Stimulated activated memory B cell treated with anti-CD40 and anti-IgM and Interleukin-4, amounts not matched to agents 10 μg/mL and 1 μg/mL and 100 μg/mL, for 72 hours (primary cell): ENCODE results near the gene HEATR5A.
"Not testable (repeated sequence)": the region's sequence is repeated elsewhere in the genome, so short reads cannot be mapped to it uniquely, and the experiment has no call there.

Experiments used
- ATAC-seq: fragments of 150-1000 bp; cut with Tn5 transposase; 2 replicates; pipeline ENCODE4 v1.10.0; 2021
- H3K27ac Mint-ChIP-seq: one replicate; pipeline ENCODE4 v1.8.0; 2022; ENCODE audit warnings: mild to moderate bottlenecking, mixed read lengths
- H3K27me3 Mint-ChIP-seq: one replicate; pipeline ENCODE4 v1.8.0; 2022; ENCODE audit warnings: mixed read lengths
- H3K36me3 Mint-ChIP-seq: one replicate; pipeline ENCODE4 v1.8.0; 2022; ENCODE audit warnings: mixed read lengths
- H3K4me1 Mint-ChIP-seq: one replicate; pipeline ENCODE4 v1.8.0; 2022; ENCODE audit warnings: mixed read lengths
- H3K4me3 Mint-ChIP-seq: one replicate; pipeline ENCODE4 v1.8.0; 2022; ENCODE audit warnings: mild to moderate bottlenecking, moderate library complexity, mixed read lengths
- H3K9me3 Mint-ChIP-seq: one replicate; pipeline ENCODE4 v1.8.0; 2022; ENCODE audit warnings: mixed read lengths

The HEATR5A gene

DNA sequence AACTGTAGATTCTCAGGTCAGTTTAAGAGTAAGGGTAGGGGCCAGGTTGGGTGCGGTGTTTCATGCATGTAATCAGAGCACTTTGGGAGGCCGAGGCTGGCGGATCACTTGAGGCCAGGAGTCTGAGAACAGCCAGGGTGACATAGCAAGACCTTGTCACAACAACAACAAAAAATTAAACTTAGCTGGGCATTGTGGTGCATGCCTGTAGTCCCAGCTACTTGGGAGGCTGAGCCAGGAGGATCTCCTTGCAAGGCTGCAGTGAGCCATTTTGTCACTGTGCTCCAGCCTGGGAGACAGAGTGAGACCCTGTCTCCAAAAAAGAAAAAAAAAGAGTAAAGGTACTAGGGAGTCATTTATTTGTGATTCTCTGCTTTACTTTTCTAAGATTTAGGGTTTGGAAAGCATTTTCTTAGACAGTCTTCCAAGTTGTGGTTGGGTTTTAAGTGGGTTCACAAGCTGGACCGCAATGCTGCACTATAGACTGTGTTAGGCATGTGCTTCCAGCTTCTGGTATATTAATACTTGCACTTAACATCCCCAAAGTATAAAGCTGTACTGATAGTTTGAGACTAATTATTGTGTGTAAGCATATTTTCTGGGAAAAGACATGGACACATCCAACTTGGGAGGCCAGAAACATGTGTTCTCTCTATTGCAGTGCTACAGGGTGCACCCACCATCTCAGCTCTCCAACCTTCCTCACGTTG lies 163.7 kb downstream of the HEATR5A start:
- Mint-ChIP-seq H3K4me3 (no peak overlapping the region), H3K4me1 (peaks cover 11% of the 10 kb centered on the region), H3K27me3 (no peaks in the 10 kb centered on the region), H3K9me3 (no peaks in the 10 kb centered on the region), H3K27ac (no peak overlapping the region), H3K36me3 (no peaks in the 10 kb centered on the region)
- ATAC-seq, result no peak

DNA sequence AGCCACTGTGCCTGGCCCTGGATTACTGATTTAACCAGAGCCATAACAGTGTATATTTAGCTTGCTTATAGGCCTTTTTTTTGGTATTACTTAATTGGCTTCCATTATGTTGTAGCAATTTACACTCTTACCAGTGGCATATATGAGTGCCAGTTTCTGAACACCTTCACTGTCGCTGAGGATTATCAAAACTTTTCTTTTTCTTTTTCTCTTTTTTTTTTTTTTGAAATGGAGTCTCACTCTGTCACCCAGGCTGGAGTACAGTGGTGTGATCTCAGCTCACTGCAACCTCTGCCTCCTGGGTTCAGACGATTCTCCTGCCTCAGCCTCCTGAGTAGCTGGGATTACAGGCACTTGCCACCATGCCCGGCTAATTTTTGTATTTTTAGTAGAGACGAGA lies 164.4 kb downstream of the HEATR5A start:
- H3K36me3 Mint-ChIP-seq, H3K27ac Mint-ChIP-seq, ATAC-seq, H3K4me3 Mint-ChIP-seq, H3K9me3 Mint-ChIP-seq, H3K27me3 Mint-ChIP-seq, H3K4me1 Mint-ChIP-seq: not testable (repeated sequence)

DNA sequence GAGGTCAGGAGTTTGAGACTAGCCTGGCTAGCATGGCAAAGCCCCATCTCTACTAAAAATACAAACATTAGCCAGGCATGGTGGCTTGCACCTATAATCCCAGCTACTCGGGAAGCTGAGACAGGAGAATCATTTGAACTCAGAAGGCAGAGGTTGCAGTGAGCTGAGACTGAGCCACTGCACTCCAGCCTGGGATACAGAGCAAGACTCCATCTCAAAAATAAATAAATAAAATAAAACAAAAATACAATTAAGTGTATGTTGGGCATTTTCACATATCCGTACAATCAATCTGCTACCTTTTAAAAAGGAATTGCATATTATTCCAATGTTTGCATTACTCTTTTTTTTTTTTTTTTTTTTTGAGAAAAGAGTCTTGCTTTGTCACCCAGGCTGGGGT lies 165.1 kb downstream of the HEATR5A start:
- H3K4me1 Mint-ChIP-seq, result peaks cover 6% of the 10 kb centered on the region
- no peak overlapping the region for H3K4me3 Mint-ChIP-seq
- H3K9me3 Mint-ChIP-seq, result no peaks in the 10 kb centered on the region
- no peaks in the 10 kb centered on the region for H3K27me3 Mint-ChIP-seq
- no peak for ATAC-seq
- no peaks in the 10 kb centered on the region for H3K36me3 Mint-ChIP-seq
- no peak overlapping the region for H3K27ac Mint-ChIP-seq

DNA sequence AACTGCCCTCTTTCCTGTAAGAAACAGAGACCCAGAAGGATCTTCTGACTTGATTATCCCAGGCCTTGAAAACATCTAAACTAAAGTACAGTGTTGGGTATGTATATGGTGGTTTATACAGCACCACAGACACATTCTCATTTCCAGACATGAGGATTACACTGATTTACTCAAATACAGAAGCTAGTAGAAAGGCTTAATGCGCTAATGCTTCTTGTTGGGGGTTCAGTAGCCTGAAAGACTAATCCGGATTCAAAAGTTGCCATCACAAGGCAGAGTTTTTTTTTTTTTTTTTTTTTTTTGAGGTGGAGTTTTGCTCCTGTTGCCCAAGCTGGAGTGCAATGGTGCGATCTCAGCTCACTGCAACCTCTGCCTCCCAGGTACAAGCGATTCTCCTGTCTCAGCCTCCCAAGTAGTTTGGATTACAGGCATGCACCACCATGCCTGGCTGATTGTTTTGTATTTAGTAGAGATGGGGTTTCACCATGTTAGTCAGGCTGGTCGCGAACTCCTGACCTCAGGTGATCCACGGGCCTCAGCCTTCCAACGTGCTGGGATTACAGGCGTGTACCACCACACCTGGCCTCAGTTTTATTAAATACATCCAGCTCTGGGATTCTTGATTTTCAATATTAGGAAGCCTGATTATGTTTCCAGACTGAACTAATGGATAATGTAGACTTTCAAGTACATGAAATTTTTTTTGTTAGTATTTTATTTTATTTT lies 166.4 kb downstream of the HEATR5A start:
- Mint-ChIP-seq H3K27me3 (no peaks in the 10 kb centered on the region), H3K27ac (no peak overlapping the region), H3K9me3 (no peaks in the 10 kb centered on the region), H3K4me3 (no peak overlapping the region), H3K36me3 (no peaks in the 10 kb centered on the region), H3K4me1 (peaks cover 6% of the 10 kb centered on the region)
- ATAC-seq, result no peak

DNA sequence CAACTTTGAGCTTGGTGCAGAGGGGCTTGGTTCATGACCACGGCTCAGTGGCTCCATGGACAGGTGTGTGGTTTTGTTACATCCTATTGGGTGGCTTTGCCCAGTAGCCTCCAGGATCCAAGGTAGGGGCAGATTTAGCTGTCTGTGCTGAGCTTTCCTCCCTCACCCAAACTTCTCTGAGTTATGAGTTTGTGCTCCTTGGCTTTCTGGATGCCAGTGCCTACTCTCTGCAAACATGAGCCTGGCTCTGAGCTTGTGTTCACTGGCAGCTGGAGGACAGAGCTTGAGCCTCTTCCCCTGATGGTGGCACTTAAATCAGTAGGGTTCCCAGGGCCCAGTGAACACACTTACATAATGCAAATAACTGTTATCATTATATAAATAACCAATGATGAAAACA lies 167.5 kb downstream of the HEATR5A start:
- Mint-ChIP-seq H3K36me3 (no peaks in the 10 kb centered on the region), H3K4me3 (no peak overlapping the region), H3K27me3 (no peaks in the 10 kb centered on the region), H3K4me1 (peaks cover 6% of the 10 kb centered on the region), H3K9me3 (no peaks in the 10 kb centered on the region), H3K27ac (no peak overlapping the region)
- no peak for ATAC-seq

DNA sequence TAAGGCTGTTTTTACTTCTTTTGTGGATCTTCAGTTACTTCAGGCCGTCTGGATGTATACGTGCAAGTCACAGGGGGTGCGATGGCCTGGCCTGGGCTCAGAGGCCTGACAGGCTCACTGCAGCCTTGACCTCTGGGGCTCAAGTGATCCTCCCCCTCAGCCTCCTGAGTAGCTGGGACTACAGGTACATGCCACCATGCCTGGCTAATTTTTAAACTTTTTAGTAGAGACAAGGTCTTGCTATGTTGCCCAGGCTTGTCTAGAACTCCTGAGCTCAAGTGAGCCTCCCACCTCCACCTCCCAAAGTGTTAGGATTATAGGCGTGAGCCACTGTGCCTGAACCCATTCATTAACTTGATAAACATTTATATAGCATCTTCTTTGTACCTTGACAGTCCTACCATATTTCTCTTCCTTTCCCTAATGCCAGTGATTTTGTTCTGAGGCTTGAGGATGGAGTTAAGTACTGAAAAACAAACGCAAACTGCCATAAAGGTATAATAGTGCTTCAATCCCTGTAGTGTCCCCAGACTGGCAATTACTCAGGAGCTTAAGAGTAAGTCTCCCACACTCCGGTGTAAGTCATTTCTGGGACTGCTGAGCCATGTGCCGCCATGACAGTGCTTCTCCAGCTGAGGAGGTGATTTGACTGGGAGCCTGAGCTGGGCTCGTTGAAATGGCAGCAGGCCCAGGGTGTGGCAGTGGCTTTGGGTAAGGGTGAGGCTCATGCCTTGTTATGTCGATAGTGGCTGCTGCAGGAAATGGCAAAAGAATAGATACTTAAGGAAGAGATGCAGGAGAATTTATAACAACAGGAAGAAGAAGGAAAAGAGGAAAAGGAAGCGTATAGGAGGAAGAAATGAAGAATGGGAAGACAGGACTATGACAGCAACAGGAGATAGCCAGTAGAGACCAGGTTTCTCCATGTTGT lies 169.1 kb downstream of the HEATR5A start:
- Mint-ChIP-seq H3K9me3 (no peaks in the 10 kb centered on the region), H3K36me3 (no peaks in the 10 kb centered on the region), H3K4me3 (no peak overlapping the region), H3K4me1 (no peaks in the 10 kb centered on the region), H3K27ac (no peak overlapping the region), H3K27me3 (no peaks in the 10 kb centered on the region)
- no peak for ATAC-seq

DNA sequence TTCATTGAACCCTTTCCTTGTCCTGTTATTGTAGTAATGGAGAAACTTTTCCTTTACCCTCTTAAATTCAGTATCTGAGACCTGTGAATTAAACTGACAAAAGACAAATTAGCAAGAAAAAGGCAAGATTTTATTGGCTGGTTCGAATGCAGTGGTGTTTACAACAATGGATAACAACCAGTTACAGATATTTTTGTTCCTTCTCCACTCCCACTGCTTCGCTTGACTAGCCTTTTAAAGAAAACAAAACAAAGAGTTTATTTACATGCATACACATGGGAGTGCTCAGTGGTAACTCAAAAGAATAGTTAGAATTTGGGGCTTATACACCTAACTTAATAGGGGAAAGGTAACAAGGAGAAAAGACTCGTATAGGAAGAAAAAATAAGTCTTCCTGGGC lies 175.7 kb downstream of the HEATR5A start:
- Mint-ChIP-seq H3K27me3 (no peaks in the 10 kb centered on the region), H3K36me3 (no peaks in the 10 kb centered on the region), H3K4me3 (no peak overlapping the region), H3K4me1 (peaks cover 20% of the 10 kb centered on the region), H3K9me3 (no peaks in the 10 kb centered on the region), H3K27ac (no peak overlapping the region)
- ATAC-seq, result no peak

DNA sequence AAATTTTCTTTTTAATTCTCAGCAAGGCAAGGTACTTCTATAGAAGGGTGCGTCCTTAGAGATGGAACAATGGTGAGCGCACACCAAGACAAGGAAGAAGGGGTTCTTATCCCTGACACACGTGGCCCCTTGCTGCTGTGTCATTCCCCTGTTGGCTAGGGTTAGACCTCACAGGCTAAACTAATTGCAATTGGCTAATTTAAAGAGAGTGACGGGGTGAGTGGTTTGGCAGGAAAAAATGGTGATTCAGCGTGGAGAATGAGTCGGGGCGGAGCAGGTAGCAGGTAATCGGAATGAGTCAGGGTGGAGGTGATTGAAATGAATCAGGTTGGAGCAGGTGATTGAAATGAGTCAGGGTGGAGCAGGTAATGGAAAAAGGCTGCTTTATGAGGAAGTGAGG lies 176.5 kb downstream of the HEATR5A start:
- peaks cover 26% of the 10 kb centered on the region for H3K4me1 Mint-ChIP-seq
- H3K36me3 Mint-ChIP-seq, result no peaks in the 10 kb centered on the region
- H3K27ac Mint-ChIP-seq, result no peak overlapping the region
- H3K4me3 Mint-ChIP-seq, result no peak overlapping the region
- H3K9me3 Mint-ChIP-seq, result no peaks in the 10 kb centered on the region
- no peak for ATAC-seq
- H3K27me3 Mint-ChIP-seq, result no peaks in the 10 kb centered on the region

DNA sequence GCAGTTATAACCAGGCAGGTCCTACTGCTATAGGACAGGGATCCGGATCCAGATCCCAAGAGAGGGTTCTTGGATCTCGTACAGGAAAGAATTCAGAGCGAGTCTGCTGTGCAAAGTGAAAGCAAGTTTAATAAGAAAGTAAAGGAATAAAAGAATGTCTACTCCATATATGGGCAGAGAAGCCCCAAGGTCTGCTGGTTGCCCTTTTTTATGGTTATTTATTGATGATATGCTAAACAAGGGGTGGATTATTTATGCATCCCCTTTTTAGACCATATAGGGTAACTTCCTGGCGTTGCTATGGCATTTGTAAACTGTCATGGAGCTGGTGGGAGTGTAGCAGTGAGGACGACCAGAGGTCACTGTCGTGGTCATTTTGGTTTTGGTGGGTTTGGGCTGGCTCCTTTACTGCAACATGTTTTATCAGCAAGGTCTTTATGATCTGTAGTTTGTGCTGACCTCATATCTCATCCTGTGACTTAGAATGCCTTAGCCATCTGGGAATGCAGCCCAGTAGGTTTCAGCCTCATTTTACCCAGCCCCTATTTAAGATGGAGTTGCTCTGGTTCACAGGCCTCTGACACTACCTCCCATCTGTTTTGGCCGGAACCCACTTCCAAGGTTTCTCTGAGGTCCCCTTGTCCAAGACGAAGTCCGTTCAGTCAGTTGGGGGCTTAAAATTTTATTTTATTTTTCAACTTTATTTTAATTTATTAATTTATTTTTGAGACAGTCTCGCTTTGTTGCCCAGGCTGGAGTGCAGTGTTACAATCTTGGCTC lies 178.0 kb downstream of the HEATR5A start:
- H3K9me3 Mint-ChIP-seq, H3K36me3 Mint-ChIP-seq, H3K4me3 Mint-ChIP-seq, H3K27ac Mint-ChIP-seq, ATAC-seq, H3K27me3 Mint-ChIP-seq: not testable (repeated sequence)
- peaks cover 26% of the 10 kb centered on the region for H3K4me1 Mint-ChIP-seq
